ENCODE results near the gene CD9.

- TF ChIP-seq CTCF (IDR thresholded peaks at IDR 0.05) (no peak), POLR2A (IDR thresholded peaks at IDR 0.05) (no peak), POLR2AphosphoS5 (IDR thresholded peaks at IDR 0.05) (no peak)
Measured at GRCh38 chr12:6206327-6206726, 6.1 kb downstream of the CD9 start.

Data from breast epithelium (tissue), 3 donors.